H1 (cell line): ENCODE results near the gene UIMC1. TPM values are rescaled to one million over a fixed set of nuclear protein-coding genes. Genes with fewer than 3 reads are reported as not detected.

ENCODE experiments used
- CTCF ChIA-PET: fragments of 300-600 bp; sonication (Branson Sonifier 250); formaldehyde crosslinking; loops from one replicate; lab custom pipeline; 2021; ENCODE audit not compliant: partially characterized antibody; lab: Charles Lee
- POLR2A ChIA-PET: fragments of 300-600 bp; sonication (Branson Sonifier 250); formaldehyde crosslinking; loops from one replicate; lab custom pipeline; 2021; ENCODE audit warnings: inconsistent platforms; ENCODE audit not compliant: partially characterized antibody; lab: Charles Lee
- DNase-seq, 2 experiments: peaks; one replicate each; pipeline versions ENCODE4 v3.0.0 to v3.0.0-alpha.2; 2010 to 2022; ENCODE audit warnings: low spot score in 2 of 2, low read depth in 1 of 2, mixed read lengths in 1 of 2
- FAIRE-seq: peaks from 2 replicates; lab custom pipeline; 2011; peaks lifted over from hg19 to GRCh38; lab: Jason Lieb, UNC
- H2AFZ ChIP-seq: 2 replicates; pipeline ENCODE4 v1.8.1; 2012; ENCODE audit warnings: low read length, inconsistent platforms
- H2AK5ac ChIP-seq: 2 replicates; pipeline ENCODE4 v1.6.1; 2013; ENCODE audit warnings: low read depth, low read length
- H2BK120ac ChIP-seq: replicated peaks from 2 replicates; pipeline ENCODE3; 2013; ENCODE audit warnings: low read depth, low read length, inconsistent platforms
- H2BK12ac ChIP-seq: 2 replicates; pipeline ENCODE4 v1.6.1; 2013; ENCODE audit warnings: low read depth, low read length
- H2BK15ac ChIP-seq: 2 replicates; pipeline ENCODE4 v1.6.1; 2013; ENCODE audit warnings: low read length
- H2BK20ac ChIP-seq: 2 replicates; pipeline ENCODE4 v1.6.1; 2013; ENCODE audit warnings: low read length
- H2BK5ac ChIP-seq: 2 replicates; pipeline ENCODE4 v1.6.1; 2013; ENCODE audit warnings: low read depth, low read length
- H3K14ac ChIP-seq: 2 replicates; pipeline ENCODE4 v1.6.1; 2013; ENCODE audit warnings: inconsistent platforms; ENCODE audit not compliant: insufficient read length
- H3K18ac ChIP-seq: 2 replicates; pipeline ENCODE4 v1.6.1; 2013; ENCODE audit warnings: low read length; ENCODE audit errors: extremely low read depth
- H3K23ac ChIP-seq: 2 replicates; pipeline ENCODE4 v1.6.1; 2013; ENCODE audit warnings: inconsistent platforms; ENCODE audit not compliant: insufficient read length
- H3K23me2 ChIP-seq: 2 replicates; pipeline ENCODE4 v1.6.1; 2013; ENCODE audit warnings: low read depth, low read length
- H3K27ac ChIP-seq: 2 replicates; pipeline ENCODE4 v1.6.1; 2011; ENCODE audit warnings: low read depth, low read length, inconsistent platforms
- H3K27me3 ChIP-seq, 4 experiments: replicated peaks in 1 of 4; 1 replicate in 1 of 4; 2 replicates in 3 of 4; pipeline versions ENCODE4 v1.6.1 to v1.8.1; 2011 to 2013; ENCODE audit warnings: low read length in 3 of 4, mild to moderate bottlenecking in 3 of 4, inconsistent platforms in 2 of 4, mixed read lengths in 2 of 4, moderate library complexity in 1 of 4; ENCODE audit not compliant: control insufficient read depth in 3 of 4, insufficient read depth in 3 of 4; ENCODE audit errors: extremely low read depth in 1 of 4
- H3K36me3 ChIP-seq, 4 experiments: 2 replicates each; pipeline versions ENCODE4 v1.6.1 to v1.8.1; 2011 to 2013; ENCODE audit warnings: mild to moderate bottlenecking in 4 of 4, low read length in 3 of 4, moderate library complexity in 2 of 4, control low read depth in 1 of 4, inconsistent platforms in 1 of 4; ENCODE audit not compliant: insufficient read depth in 4 of 4, control insufficient read depth in 2 of 4
- H3K4ac ChIP-seq: replicated peaks from 2 replicates; pipeline ENCODE3; 2013; ENCODE audit warnings: low read length, low read depth, mixed read lengths, inconsistent platforms; ENCODE audit not compliant: insufficient read length
- H3K4me1 ChIP-seq, 4 experiments: replicated peaks in 1 of 4; 1 replicate in 1 of 4; 2 replicates in 3 of 4; pipeline versions ENCODE4 v1.6.1 to v1.8.1; 2011 to 2013; ENCODE audit warnings: low read length in 3 of 4, inconsistent platforms in 2 of 4, mixed read lengths in 1 of 4; ENCODE audit not compliant: insufficient read depth in 4 of 4, control insufficient read depth in 3 of 4
- H3K4me2 ChIP-seq, 2 experiments: 2 replicates each; pipeline versions ENCODE4 v1.6.1 to v1.8.1; 2011 to 2013; ENCODE audit warnings: low read depth in 2 of 2, low read length in 2 of 2, control low read depth in 1 of 2, inconsistent platforms in 1 of 2, mild to moderate bottlenecking in 1 of 2; ENCODE audit not compliant: insufficient read depth in 1 of 2
- H3K4me3 ChIP-seq, 4 experiments: fragments of 200-600, 300-600 bp in 1 of 4; sonication (generic), shearing (Covaris generic), sonication (Bioruptor Twin) in 1 of 4; 2 replicates each; pipeline versions ENCODE4 v1.5.1 to v1.8.1; 2011 to 2016; ENCODE audit warnings: low read length in 4 of 4, low read depth in 3 of 4, control low read depth in 2 of 4, inconsistent platforms in 2 of 4, mild to moderate bottlenecking in 2 of 4, mixed read lengths in 1 of 4, moderate library complexity in 1 of 4; ENCODE audit not compliant: insufficient read depth in 2 of 4; ENCODE audit errors: extremely low read depth in 1 of 4
- H3K56ac ChIP-seq: replicated peaks from 2 replicates; pipeline ENCODE3; 2013; ENCODE audit warnings: low read depth, mild to moderate bottlenecking, mixed read lengths, low read length, inconsistent platforms; ENCODE audit not compliant: insufficient read length
- H3K79me1 ChIP-seq: 2 replicates; pipeline ENCODE4 v1.6.1; 2013; ENCODE audit warnings: low read depth, low read length, control low read depth
- H3K79me2 ChIP-seq, 2 experiments: 2 replicates each; pipeline versions ENCODE4 v1.6.1 to v1.8.1; 2012 to 2013; ENCODE audit warnings: low read length in 2 of 2, mild to moderate bottlenecking in 2 of 2, inconsistent platforms in 1 of 2; ENCODE audit not compliant: insufficient read depth in 2 of 2, control insufficient read depth in 1 of 2
- H3K9ac ChIP-seq, 4 experiments: replicated peaks in 1 of 4; 1 replicate in 1 of 4; 2 replicates in 3 of 4; pipeline versions ENCODE4 v1.6.1 to v1.8.1; 2011 to 2013; ENCODE audit warnings: low read depth in 3 of 4, low read length in 3 of 4, control low read depth in 2 of 4, mild to moderate bottlenecking in 2 of 4, moderate library complexity in 2 of 4, inconsistent platforms in 1 of 4; ENCODE audit errors: extremely low read depth in 1 of 4
- H3K9me3 ChIP-seq, 2 experiments: 2 replicates each; pipeline versions ENCODE4 v1.6.1 to v1.8.1; 2012 to 2013; ENCODE audit warnings: mild to moderate bottlenecking in 2 of 2, moderate library complexity in 2 of 2, control low read depth in 1 of 2, inconsistent platforms in 1 of 2, low read depth in 1 of 2, low read length in 1 of 2, mixed read lengths in 1 of 2; ENCODE audit not compliant: insufficient read depth in 2 of 2
- H4K20me1 ChIP-seq, 2 experiments: replicated peaks in 1 of 2; 2 replicates each; pipeline versions ENCODE3 to v1.8.1; 2011 to 2013; ENCODE audit warnings: inconsistent platforms in 2 of 2, low read length in 2 of 2, mild to moderate bottlenecking in 1 of 2; ENCODE audit not compliant: insufficient read depth in 2 of 2, control insufficient read depth in 1 of 2
- H4K5ac ChIP-seq: 2 replicates; pipeline ENCODE4 v1.6.1; 2013; ENCODE audit warnings: low read length, low read depth, mixed read lengths, inconsistent platforms; ENCODE audit not compliant: insufficient read length
- H4K8ac ChIP-seq: 2 replicates; pipeline ENCODE4 v1.8.0; 2013; ENCODE audit warnings: mild to moderate bottlenecking, moderate library complexity, low read length, inconsistent platforms; ENCODE audit not compliant: insufficient read depth; ENCODE audit errors: extremely low read depth
- H4K91ac ChIP-seq: replicated peaks from 2 replicates; pipeline ENCODE3; 2013; ENCODE audit warnings: low read length, mixed read lengths, inconsistent platforms; ENCODE audit not compliant: insufficient read length
- BCL11A ChIP-seq, 2 experiments: IDR thresholded peaks; one replicate each; pipeline ENCODE4 v1.6.1; 2011; ENCODE audit warnings: low read depth in 2 of 2, low read length in 2 of 2, mild to moderate bottlenecking in 2 of 2
- CHD2 ChIP-seq: IDR thresholded peaks from 2 replicates; pipeline ENCODE4 v1.6.1; 2012; ENCODE audit warnings: low read length, improper control_type of control experiment
- CTBP2 ChIP-seq: IDR thresholded peaks from 2 replicates; pipeline ENCODE4 v1.7.0; 2011; ENCODE audit warnings: borderline replicate concordance, mild to moderate bottlenecking, moderate library complexity, mixed read lengths, low read length; ENCODE audit not compliant: insufficient read depth, insufficient read length
- CTCF ChIP-seq, 3 experiments: IDR thresholded peaks; 1 replicate in 2 of 3; 2 replicates in 1 of 3; pipeline versions ENCODE4 v1.5.1 to v1.6.1; 2011; ENCODE audit warnings: low read length in 3 of 3, mild to moderate bottlenecking in 3 of 3, inconsistent platforms in 2 of 3, low read depth in 1 of 3, moderate library complexity in 1 of 3; ENCODE audit not compliant: insufficient read depth in 1 of 3; ENCODE audit errors: control extremely low read depth in 1 of 3
- KDM5A ChIP-seq: fragments of 200-600 bp; IDR thresholded peaks from 2 replicates; pipeline ENCODE4 v1.7.1; 2012; ENCODE audit warnings: mild to moderate bottlenecking, low read length, inconsistent platforms, mixed read lengths
- NANOG ChIP-seq: IDR thresholded peaks from 2 replicates; pipeline ENCODE4 v1.6.1; 2011; ENCODE audit warnings: low read length, low read depth, mild to moderate bottlenecking, inconsistent platforms; ENCODE audit not compliant: insufficient read depth, poor library complexity, severe bottlenecking
- PHF8 ChIP-seq: fragments of 200-600 bp; sonication (generic); conservative IDR thresholded peaks from 2 replicates; pipeline ENCODE4 v1.7.1; 2012; ENCODE audit warnings: low read depth, mild to moderate bottlenecking, inconsistent platforms, low read length, moderate library complexity
- RFX5 ChIP-seq: IDR thresholded peaks from 2 replicates; pipeline ENCODE4 v1.6.1; 2011; ENCODE audit warnings: low read depth, low read length, improper control_type of control experiment, borderline replicate concordance
- SIRT6 ChIP-seq: IDR thresholded peaks from one replicate; pipeline ENCODE4 v1.7.1; 2012; ENCODE audit warnings: low read length, inconsistent platforms
- SIX5 ChIP-seq: IDR thresholded peaks from 2 replicates; pipeline ENCODE4 v1.6.1; 2011; ENCODE audit warnings: mild to moderate bottlenecking, low read depth, low read length
- TAF1 ChIP-seq: IDR thresholded peaks from 2 replicates; pipeline ENCODE4 v1.6.1; 2011; ENCODE audit warnings: mild to moderate bottlenecking, low read depth, low read length
- TCF12 ChIP-seq: IDR thresholded peaks from 2 replicates; pipeline ENCODE4 v1.6.1; 2011; ENCODE audit warnings: low read depth, mild to moderate bottlenecking, low read length
- WGBS, 2 experiments: shearing (Covaris generic) in 1 of 2; methylation state at CpG; one replicate each; pipeline versions ENCODE4 v1.1.6 to v1.1.7; 2013 to 2015; ENCODE audit warnings: low lambda C conversion rate in 2 of 2, mixed read lengths in 2 of 2, inconsistent platforms in 1 of 2, low coverage in 1 of 2, missing lambda C conversion rate in 1 of 2; ENCODE audit not compliant: insufficient replicate concordance in 2 of 2, insufficient coverage in 1 of 2, insufficient read length in 1 of 2; ENCODE audit errors: extremely low coverage in 1 of 2, missing lambda C conversion rate in 1 of 2; 5-methylcytosine and 5-hydroxymethylcytosine counted together
- polyA plus RNA-seq, 7 experiments: library from polyadenylated mRNA; depleted of rRNA in 3 of 7; stranded (reverse) in 5 of 7; unstranded in 2 of 7; fragments of >200 nt in 5 of 7; fragments of 200-250 nt in 2 of 7; gene quantifications; 1 replicate in 5 of 7; 2 replicates in 1 of 7; 4 replicates in 1 of 7; pipeline versions ENCODE4 v1.2.1 to v1.2.3, GENCODE V29; 2011 to 2013; ENCODE audit warnings: missing spikeins in 2 of 7, mixed read lengths in 2 of 7
- total RNA-seq: library from RNA; stranded (reverse); fragmentation: NEBNext Ultra II Directional; extraction: Animal tissue kit (Norgen Biotek cat#: 25700); gene quantifications from 2 replicates; pipeline ENCODE4 v1.2.1, GENCODE V29; 2021

UIMC1 gene
- total and polyA plus RNA-seq, 2 of the 8 experiments (the other 6 are each of a cell fraction or from before 2014, with no cell fraction given): 12.8 to 43.7 TPM

- no peak overlapping the region for H3K4me2 ChIP-seq
- H2AK5ac ChIP-seq: no peak overlapping the region
- H3K4ac ChIP-seq: no peak overlapping the region
- 90% methylated on average over 3 of the region's 3 CpGs; no CpG with 5 or more reads in 1 of the 2 experiments for WGBS, 2 experiments
- no peak overlapping the region for H2AFZ ChIP-seq
- H2BK5ac ChIP-seq: no peak overlapping the region
- H2BK20ac ChIP-seq: no peak overlapping the region
- H3K4me3 ChIP-seq: no peak overlapping the region
- FAIRE-seq: no peak
- no peak for DNase-seq
- H3K9ac ChIP-seq: no peak overlapping the region
- H4K8ac ChIP-seq: no peak overlapping the region
- H3K9me3 ChIP-seq: no peaks in the 10 kb centered on the region
- CTCF ChIA-PET: interaction anchor here (1.7 kb wide), 1 partner anchor 246 kb away, joined by 4 read pairs; no protein-coding TSS in a partner anchor
- no peak overlapping the region for H4K91ac ChIP-seq
- no peaks in the 10 kb centered on the region for H3K4me1 ChIP-seq
- no peak overlapping the region for H3K23ac ChIP-seq
- no peaks in the 10 kb centered on the region for H3K79me1 ChIP-seq
- peaks cover 15 to 53% (median 48%) of the 10 kb centered on the region in 4 experiments; a peak in 7 of 8 replicates for H3K36me3 ChIP-seq
- H3K14ac ChIP-seq: no peak overlapping the region
- H3K27ac ChIP-seq: no peak overlapping the region
- no peaks in the 10 kb centered on the region for H3K79me2 ChIP-seq
- H4K20me1 ChIP-seq: no peaks in the 10 kb centered on the region
- H2BK15ac ChIP-seq: no peak overlapping the region
- no peak overlapping the region for H2BK12ac ChIP-seq
- H3K27me3 ChIP-seq: no peaks in the 10 kb centered on the region
- no peak overlapping the region for H3K56ac ChIP-seq
- no peak overlapping the region for H2BK120ac ChIP-seq
- no peaks in the 10 kb centered on the region for H3K23me2 ChIP-seq
- H3K18ac ChIP-seq: no peak overlapping the region
- H4K5ac ChIP-seq: no peak overlapping the region
- POLR2A ChIA-PET: no interaction called here
- TF ChIP-seq TCF12 (no peak), SIX5 (no peak), PHF8 (no peak), TAF1 (no peak), KDM5A (no peak), BCL11A (IDR thresholded peaks at IDR 0.05; ENCODE audit: low read depth in 2 of 2, low read length in 2 of 2) (no peak), CHD2 (no peak), RFX5 (no peak), CTCF (IDR thresholded peaks at IDR 0.05; ENCODE audit: control extremely low read depth in 1 of 3, insufficient read depth in 1 of 3, low read depth in 1 of 3, low read length in 3 of 3) (no peak), NANOG (no peak), SIRT6 (no peak), CTBP2 (no peak)
Observed at GRCh38 chr5:176906796-176907195, 99.8 kb downstream of the UIMC1 start.
